Thyroid gland (tissue), 4 donors: ENCODE measurements around the gene TAAR2.
"Not testable (repeated sequence)": the region's sequence is repeated elsewhere in the genome, so short reads cannot be mapped to it uniquely, and the experiment has no call there.

Experiments
- CTCF ChIP-seq, 6 experiments: fragments of 200-600 bp in 3 of 6; fragments of 450-650 bp in 3 of 6; sonication (generic) in 3 of 6; IDR thresholded peaks; one replicate each; pipeline ENCODE4 v1.5.1; 2016 to 2019; ENCODE audit warnings: antibody characterized with exemption in 6 of 6, mild to moderate bottlenecking in 2 of 6, inconsistent platforms in 1 of 6, moderate library complexity in 1 of 6
- POLR2A ChIP-seq, 2 donors: fragments of 450-650 bp; IDR thresholded peaks; one replicate each; pipeline ENCODE4 v1.6.1; 2017; ENCODE audit warnings: antibody characterized with exemption in 2 of 2, mild to moderate bottlenecking in 2 of 2, moderate library complexity in 1 of 2

GRCh38 chr6:132637135-132637534, 13.1 kb upstream of the TAAR2 start:
- TF ChIP-seq POLR2A, CTCF (IDR thresholded peaks at IDR 0.05): not testable (repeated sequence)
